H1 (cell line): ENCODE measurements around the gene ZNF765.
"Not testable (repeated sequence)": the region's sequence is repeated elsewhere in the genome, so short reads cannot be mapped to it uniquely, and the experiment has no call there.

Experiments
- CHD1 ChIP-seq: IDR thresholded peaks from 2 replicates; pipeline ENCODE4 v1.6.1; 2012; ENCODE audit warnings: low read depth, low read length, improper control_type of control experiment
- CREB1 ChIP-seq: IDR thresholded peaks from 2 replicates; pipeline ENCODE4 v1.6.1; 2012; ENCODE audit warnings: inconsistent platforms
- RFX5 ChIP-seq: IDR thresholded peaks from 2 replicates; pipeline ENCODE4 v1.6.1; 2011; ENCODE audit warnings: low read depth, low read length, improper control_type of control experiment, borderline replicate concordance
- SAP30 ChIP-seq: fragments of 300-600 bp; sonication (generic); IDR thresholded peaks from 2 replicates; pipeline ENCODE4 v1.7.1; 2012; ENCODE audit warnings: low read length, moderate library complexity, mild to moderate bottlenecking, inconsistent platforms; ENCODE audit not compliant: insufficient read depth, insufficient replicate concordance

GRCh38 chr19:53474832-53475231 lies 79.9 kb downstream of the ZNF765 start:
- not testable (repeated sequence) for TF ChIP-seq CREB1, RFX5, SAP30, CHD1
